ENCODE results near the gene PARVB.
"Not testable (repeated sequence)": the region's sequence is repeated elsewhere in the genome, so short reads cannot be mapped to it uniquely, and the experiment has no call there.

Gene PARVB

DNA sequence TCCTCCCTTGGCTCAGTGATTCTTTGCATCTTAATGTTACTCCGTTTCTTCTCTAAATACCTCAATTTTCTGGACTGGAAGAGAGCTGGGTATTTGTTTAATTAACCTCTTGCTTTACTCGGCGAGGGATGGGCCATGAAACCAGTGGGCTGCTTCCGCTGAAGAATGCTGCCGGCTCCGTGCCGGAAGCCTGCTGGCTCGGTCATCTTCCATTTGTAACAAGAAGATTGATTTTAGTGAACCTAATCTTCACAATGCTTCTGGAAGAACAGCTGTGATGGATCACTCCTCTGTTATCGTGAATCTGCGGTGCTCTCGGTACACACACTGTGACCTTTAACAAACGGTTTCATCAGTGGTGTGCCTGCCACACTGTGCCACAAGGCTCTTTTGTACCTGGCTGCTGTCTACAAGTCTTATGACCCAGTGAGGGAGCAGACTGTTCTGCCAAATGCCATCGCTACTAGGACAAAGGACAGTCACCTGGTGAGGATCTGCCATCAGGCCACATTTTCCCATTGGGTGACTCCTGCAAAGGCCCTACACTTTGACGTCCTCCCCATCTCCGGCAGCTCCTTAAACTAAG, 25.3 kb upstream of the PARVB start:
- DNase-seq (ENCODE audit: low read depth), result no peak

DNA sequence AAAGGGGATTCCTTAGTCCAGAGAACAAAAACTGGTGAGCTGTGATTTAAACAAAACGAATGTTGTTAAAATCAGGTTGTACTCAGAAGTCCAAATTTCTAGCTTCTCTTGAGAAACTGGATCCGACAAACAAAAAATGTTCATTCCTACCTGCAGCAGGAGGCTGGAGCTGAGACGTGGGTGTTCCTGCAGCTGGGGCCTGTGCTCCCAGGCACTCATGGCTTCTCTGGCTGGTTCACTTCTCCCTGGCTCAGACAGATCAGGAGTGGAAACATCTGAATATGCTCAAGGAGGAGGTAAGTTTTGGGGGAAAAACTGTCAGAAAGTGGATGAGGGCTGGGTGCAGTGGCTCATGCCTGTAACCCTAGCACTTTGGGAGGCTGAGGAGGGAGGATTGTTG, 24.7 kb upstream of the PARVB start:
- DNase-seq (ENCODE audit: low read depth), result no peak

DNA sequence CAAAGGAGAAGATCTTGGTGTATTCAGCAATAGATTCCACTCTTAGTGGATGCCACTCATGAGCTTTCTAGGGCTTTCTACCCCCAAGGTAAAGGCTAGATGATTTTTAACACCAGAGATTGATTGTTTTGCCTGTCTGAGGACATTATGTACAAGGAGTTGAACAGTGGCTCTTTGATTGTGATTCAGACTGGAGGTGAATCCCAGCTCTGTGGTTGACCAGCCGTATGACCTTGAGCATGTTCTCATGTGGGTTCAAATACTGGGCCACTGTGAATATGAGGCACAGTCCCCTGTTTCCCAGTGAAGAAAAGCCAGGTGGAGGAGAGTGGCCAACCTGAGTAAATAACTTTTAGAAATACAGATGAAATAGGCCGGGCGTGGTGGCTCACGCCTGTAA, 24.0 kb upstream of the PARVB start:
- DNase-seq (ENCODE audit: low read depth), result no peak

DNA sequence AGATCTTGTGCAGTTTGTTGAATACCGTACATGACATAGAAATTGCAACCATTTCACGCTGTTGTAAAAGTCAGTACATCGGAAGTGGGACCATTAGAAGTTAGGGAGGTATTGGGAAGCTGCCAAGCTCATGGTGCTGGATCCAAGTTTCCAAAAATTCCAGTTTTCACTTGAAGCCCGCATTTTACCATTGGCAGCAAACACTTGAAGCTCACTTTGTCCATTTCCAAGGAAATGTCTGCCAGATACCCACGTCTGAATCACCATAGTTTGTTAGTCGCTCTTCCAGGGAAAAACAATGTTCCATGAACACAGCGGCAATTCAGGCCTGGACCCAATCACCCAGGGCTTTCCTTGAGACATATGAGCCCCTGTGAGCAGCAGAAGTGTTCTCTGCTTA, 22.6 kb upstream of the PARVB start:
- DNase-seq (ENCODE audit: low read depth), result no peak

DNA sequence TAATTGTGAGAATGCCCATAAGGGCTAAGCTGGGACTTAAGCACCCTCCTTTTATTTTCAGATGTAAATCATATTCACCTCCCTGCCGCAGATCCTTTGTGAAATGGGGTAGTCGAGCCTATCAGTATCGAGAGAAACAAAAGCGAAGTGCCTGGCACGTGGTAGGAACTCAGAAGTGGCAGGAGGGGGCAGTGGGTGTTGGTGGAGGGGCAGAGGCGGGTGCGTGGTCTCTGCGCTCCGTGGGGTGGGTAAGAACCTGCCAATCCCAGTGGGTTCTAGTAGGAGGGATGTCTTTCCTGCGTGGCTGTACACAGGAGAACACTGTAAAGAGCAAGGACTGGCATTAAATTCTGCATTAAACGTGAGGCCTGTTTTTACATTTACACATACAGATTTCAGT, 21.8 kb upstream of the PARVB start:
- DNase-seq (ENCODE audit: low read depth), result no peak

DNA sequence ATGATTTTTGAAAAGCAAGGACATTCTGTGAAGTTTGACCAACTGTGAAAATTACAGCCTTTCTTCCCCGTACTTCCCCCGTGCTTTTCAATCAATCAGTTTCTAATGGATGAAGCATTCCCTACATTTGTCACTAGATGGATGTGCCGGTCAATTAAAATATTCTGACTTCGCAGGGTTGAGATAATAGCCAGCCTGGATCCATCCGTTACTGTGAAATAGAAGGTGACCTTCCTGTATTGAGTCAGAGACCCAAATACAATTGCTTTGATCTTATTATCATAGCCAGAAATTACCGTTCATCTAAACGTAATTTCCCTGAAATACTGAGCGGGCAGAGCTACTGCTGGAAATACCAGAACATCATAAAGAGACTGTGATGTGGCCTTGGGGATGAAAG, 21.1 kb upstream of the PARVB start:
- DNase-seq (ENCODE audit: low read depth), result no peak

DNA sequence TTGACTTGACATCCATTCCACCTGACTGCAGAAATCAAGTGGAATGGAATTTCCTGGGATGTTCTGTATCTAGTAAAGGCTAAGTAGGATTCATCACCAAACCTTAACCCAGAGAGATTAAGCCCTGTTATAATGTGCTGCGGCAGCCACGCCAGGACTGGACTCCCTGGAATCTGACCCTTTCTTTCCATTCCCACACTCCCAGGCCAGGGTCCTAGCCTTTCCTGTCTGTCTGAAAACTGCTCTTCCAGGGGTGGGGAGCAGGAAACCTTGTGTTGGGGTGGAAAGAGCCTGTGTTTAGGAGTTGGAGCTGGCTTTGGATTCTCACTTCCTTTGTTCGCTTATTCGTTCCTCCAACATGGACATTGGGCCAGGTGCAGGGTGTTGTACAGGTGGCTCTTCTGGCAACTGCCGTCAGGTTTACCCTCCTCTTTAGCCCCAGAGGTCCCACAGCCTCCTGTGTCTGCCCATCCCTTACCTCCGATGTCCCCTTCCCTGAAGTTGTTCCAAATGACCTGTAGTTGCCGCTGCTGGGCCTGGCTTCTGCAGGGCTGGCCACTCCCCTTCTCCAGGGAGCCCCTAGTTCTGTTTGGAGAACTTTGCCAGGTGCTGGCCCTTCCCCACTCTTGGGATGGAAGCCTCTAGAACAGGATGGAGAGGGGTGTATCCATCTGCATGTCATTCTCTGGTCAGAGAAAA, 20.5 kb upstream of the PARVB start:
- no peak for DNase-seq (ENCODE audit: low read depth)

DNA sequence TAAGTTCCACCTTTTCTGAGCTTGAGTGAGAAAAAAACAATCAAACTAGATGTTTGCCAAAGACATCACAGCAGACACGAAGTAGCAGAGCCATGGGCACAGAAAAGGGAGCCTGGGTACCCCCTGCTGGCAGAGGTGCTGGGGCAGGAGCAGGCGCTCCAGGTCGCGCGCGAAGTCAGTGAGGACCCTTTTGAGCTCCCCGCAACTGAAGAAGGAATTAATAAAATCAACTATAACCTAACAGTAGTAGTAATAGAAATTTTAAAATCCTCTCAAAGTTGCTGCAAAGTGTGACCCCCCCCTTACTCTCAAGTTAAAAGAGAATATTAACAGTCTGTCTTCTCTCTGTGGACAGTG, 20.0 kb upstream of the PARVB start:
- no peak for DNase-seq (ENCODE audit: low read depth)

DNA sequence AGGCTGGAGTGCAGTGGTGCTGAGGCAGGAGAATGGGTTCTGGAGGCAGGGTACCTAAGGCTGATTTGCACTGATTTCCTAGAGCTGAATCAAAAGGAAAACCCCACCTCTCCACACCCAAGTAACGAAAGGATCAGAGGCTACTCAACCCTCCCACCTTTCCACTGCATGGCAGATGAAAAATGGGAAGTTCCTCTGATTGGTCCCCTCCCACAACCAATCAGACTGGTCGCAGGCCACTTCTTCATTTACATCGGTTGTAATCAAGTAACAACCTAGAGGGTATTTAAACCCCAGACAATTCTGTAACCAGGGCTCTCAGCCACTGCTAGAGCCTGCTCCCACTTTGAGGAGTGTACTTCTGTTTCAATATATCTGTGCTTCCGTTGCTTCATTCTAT, 18.6 kb upstream of the PARVB start:
- DNase-seq (ENCODE audit: low read depth), result no peak

DNA sequence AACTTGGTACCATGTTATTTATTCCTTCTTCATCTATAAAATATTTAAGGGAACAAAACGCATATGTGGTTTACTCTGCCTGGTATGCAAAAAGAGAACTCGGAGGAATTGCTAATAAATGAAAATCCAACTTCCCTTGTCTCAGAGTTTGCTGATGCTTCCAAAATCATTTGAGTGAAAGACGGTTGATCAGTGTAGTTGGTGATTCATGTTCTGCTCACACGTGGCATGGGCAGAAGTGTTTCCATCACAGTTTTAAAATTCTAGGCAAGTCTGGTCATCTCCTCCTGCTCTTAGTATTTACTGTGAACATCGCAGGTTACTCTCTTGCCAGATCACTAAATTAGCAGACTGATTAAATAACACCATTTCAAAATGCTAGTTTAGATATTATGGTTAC, 11.9 kb upstream of the PARVB start:
- DNase-seq (ENCODE audit: low read depth), result no peak

DNA sequence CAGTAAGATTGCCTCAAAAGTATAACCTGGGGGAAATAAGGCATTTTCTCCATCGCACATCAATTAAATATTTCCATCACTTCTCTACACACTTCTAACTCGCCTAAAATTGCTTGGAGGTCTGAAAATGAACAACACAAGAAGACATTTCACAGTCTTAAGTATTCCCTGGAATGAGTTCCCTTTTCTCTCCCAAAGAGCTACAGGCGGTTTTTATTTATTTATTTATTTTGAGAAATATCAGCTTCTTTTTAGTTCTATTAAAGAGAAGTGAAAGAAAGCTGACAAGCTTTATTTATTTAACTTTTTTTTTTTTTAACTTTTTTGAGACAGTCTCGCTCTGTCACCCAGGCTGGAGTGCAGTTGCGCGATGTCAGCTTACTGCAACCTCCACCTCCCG, 11.5 kb upstream of the PARVB start:
- DNase-seq (ENCODE audit: low read depth), result no peak

DNA sequence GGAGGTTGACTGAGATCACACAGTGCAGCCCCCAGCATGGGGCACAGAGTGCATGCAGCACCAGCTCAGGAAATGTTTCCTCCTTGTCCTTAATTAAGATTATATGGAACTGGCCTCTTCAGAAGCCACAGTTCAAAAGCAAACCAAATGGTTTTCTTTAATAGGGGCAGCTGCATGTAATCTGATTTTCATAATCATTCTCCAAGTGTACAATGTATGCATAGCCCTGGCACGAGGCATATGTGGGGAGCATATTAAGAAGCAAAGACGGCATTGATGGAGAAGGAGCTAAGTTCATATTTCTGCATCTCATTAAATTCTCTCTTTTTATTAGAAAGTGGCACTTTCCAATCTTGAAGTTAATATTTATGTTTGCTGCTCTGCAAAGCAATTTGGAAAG, 9.9 kb upstream of the PARVB start:
- no peak for DNase-seq (ENCODE audit: low read depth)

DNA sequence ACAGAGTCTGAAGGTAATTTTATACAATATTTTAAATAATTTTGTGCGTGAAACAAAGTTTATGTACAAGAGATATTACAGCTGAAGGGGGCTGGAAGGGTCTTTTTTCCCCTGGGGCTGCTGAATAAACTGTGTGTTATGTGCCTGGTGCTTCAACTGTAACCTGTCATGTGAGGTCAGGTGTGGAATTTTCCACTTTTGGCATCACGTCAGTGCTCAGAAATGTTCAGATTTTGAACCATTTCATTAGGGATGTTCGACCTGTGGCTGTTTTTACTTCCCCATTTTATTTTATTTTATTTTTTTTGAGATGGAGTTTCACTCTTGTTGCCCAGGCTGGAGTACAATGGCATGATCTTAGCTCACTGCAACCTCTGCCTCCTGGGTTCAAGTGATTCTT, 7.5 kb upstream of the PARVB start:
- DNase-seq (ENCODE audit: low read depth), result not testable (repeated sequence)

DNA sequence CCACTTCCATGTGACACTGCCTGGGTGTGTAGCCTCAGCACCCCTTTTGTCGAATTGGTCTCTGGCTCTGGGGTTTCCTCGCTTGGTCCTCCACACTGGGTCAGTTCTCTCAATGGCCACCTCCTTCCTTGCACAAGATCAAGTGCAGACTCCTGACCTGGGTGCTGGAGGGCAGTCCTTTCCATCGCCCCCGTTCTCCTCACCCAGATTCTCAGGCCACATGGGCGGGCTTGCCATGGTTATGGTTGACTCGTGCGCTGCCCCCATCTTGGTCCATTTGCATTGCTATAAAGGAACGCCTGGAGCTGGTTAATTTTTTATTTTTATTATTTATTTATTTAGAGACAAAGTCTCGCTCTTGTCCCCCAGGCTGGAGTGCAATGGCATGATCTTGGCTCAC, 5.5 kb upstream of the PARVB start:
- DNase-seq (ENCODE audit: low read depth), result no peak

DNA sequence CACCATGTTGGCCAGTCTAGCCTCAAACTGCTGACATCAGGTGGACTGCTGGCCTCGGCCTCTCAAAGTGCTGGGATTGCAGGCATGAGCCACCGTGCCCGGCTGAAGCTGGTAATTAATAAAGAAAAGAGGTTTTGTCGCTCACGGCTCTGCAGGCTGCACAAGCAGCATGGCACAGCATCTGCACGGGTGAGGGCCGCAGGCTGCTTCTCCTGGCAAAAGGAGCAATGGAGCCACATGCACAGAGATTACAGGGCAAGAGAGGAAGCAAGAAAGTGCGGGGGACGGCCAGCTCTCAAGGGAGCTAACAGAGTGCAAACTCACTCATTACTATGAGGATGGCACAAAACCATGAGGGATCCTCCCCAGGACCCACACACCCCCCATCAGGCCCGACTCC, 4.7 kb upstream of the PARVB start:
- DNase-seq (ENCODE audit: low read depth), result no peak

DNA sequence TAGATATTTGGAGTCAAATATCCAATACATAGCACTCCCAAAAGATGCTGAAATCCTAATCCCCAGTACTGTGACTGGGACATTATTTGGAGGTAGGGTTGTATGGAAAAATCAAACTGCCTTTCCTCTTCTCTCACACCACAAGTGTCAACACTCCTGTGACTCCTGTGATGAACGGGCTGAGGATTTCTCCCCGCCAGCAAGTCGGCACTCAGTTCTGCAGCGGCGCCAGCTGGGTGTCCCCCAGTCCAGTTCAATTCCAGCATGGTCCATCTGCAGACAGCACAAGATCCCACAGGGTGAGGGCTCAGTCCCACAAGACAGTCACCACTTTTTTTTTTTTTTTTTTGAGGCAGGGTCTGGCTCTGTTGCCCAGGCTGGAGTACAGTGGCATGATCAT, 4.3 kb upstream of the PARVB start:
- no peak for DNase-seq (ENCODE audit: low read depth)

DNA sequence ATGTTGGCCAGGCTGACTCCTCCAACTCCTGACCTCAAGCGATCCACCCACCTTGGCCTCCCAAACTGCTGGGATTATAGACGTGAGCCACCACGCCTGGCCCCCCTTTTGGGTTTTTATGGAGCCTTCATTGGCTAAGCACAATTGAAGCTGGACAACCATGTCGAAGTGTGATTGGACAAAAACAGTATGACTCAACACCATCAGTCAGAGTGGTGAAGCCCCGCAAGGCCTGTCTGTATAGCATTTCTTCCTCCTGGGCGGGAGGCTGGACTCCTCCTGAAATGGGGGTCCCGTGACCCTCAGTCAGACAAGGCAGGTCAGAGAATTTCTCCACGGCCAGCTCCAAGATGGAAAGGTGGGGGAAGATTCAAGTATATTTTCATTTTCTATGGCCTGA, 3.1 kb upstream of the PARVB start:
- DNase-seq (ENCODE audit: low read depth), result no peak

DNA sequence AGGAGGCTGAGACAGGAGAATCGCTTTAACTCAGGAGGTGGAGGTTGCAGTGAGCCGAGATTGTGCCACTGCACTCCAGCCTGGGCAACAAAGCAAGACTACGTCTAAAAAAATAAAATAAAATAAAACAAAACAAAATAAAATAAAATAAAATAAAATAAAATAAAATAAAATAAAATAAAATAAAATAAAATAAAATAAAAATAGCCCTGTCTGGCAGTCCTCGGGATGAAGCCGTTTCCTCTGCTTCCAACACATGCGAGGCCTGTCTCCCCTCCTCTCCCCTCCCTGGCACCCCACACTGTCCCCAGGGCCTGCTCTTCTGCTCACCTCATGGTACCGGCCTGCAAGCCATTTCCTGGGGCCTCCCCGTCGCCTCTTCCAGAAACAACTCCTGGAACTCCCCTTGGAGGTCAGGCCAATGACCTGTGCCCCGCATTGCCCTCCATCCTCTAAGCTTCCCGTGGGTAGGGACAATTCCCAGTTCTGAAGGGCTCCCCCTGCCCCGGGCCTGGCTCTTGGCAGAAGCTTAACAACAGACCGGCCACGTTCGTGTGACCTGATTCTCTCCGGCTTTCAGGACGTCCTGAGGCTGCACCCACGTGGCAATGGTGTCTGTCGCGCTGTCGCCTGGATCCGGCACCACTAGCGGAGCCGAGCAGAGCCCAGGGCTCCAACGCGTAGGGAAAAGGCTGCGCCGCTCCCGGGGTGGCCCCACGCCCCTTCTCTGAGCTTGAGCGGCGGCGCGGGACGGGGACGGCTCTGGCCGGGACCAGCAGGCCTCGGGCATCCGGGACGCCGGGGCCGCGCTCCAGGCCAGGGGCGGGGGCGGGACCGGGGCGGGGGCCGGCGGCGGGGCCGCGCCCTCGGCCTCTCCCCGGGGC, 456 bp upstream of the PARVB start:
- peak; percentile 9 for DNase-seq (ENCODE audit: low read depth)

DNA sequence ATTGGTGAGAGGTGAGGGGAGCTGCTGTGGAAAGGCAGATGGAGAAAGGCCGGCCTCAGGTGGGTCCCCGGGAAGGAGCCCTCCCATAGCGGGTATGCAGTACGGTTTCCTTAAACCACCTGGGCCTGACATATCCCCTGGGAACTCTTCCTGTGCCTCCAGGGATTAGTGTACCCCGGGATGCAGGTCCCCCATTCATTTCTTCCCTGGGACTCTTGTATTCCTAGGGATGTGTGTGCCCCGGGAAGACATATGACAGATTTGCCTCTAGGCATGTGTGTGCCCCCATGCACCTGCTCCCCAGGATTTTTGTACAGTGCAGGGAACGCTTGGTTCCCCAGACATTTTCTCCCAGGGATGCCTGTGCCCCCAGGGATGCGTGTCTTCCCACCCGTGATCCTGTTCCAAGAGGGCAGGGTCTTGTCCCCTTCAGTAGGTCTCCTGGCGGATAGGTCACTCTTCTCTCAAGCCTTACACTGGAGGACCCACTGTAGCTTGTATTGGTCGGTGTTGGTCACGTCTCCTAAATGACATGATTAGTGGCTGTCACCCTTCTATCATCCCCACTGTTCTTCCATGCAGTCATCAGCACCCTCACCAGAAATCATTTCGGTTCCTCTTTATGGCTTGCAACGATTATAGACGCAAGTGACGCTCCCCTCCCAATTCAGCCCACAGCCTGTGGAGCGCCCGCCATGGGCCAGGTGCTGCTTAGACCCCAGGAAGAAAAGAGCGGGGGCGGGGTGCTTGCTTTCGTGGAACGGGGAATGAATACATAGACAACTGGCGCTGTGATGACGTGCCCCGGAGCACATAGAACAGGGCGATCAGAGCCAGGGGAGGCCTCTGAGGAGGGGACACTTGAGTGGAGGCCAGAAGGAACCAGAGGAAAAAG, 1.3 kb downstream of the PARVB start:
- no peak for DNase-seq (ENCODE audit: low read depth)

DNA sequence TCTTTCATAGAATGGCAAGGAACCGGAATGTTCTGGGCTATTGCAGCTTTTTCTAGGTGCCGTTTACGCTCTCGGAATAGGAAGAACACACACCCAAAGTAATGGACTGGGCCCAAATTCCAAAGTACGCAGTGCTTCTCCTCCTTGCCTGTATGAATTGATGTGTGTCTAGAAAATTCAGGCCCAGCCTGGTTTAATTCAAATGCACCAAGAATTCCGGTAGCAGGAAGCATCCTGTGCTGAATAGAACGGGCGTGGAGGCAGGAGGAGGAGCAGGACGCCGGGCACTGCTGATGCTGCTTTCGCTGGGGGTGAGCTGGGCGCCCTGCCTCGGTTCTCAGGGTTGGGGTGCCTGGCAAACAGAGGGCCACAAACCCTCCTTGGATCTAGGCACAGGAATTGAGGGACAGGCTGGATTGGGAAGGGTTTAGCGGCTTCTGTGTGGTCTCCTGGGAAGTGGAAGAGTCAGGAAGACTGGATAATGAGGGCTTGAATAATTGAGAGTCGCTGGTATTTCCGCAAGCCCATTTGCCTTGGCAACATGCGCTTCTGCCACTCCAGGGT, 2.0 kb downstream of the PARVB start:
- DNase-seq (ENCODE audit: low read depth), result no peak

DNA sequence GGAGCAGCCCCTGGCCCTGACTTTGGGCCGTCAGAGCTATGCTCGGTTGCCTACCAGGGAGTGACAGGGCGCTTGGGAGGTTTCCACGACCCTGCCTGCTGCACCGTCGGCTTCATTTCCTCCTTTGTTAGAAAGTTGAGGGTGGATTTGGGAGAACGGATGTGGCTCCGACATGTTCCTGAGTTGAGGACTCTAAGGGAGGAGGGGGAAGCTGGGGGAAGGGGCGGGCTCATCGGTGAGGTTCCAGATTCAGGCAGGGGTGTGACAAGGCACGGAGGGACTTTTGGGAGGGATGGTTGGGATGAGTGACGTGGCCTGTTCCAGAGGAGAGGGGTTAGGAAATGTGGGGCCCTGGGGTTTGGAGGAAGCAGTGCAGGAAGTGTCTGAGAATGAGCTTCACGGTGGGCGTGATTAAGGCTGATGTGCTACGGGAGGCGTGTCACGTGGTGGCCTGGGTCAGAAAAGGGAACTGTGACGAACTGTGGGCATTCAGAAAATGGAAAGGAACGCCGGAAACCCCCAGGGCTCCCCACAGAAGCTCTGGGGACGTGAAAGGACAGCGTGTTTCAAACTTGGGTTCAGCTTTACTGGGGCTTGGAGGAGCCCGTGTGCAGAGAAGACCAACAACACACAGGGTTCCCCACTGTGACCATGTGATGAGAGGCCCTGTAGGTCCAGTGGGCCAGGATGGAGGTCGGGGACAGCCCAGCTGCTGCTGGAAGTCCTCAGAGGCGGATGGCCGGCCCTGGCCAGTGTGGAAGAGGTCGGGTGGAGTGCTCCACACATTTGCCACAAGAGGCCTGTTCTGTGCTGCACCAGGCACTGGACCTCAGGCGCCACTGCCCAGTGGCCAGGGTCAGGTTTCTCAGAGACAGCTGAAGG, 2.8 kb downstream of the PARVB start:
- peak; percentile 56 for DNase-seq (ENCODE audit: low read depth)

All from stimulated activated CD8-positive, alpha-beta memory T cell treated with anti-CD3 and anti-CD28 coated beads, Interleukin-12 subunit alpha, Interleukin-12 subunit beta, amount 100 ng/mL, for 4 hours (primary cell).